HUES6 (cell line): ENCODE data around the gene AMBRA1.

Source experiments
- H3K27ac ChIP-seq: 2 replicates; pipeline ENCODE4 v1.7.0; 2013; ENCODE audit warnings: low read depth, mild to moderate bottlenecking, low read length, inconsistent platforms
- H3K27me3 ChIP-seq: 2 replicates; pipeline ENCODE4 v1.6.1; 2013; ENCODE audit warnings: low read length; ENCODE audit not compliant: control insufficient read depth, insufficient read depth
- H3K36me3 ChIP-seq: 2 replicates; pipeline ENCODE4 v1.6.1; 2013; ENCODE audit warnings: low read length; ENCODE audit not compliant: control insufficient read depth, insufficient read depth
- H3K4me1 ChIP-seq: 2 replicates; pipeline ENCODE4 v1.6.1; 2013; ENCODE audit warnings: low read length; ENCODE audit not compliant: control insufficient read depth, insufficient read depth
- H3K4me3 ChIP-seq: 2 replicates; pipeline ENCODE4 v1.5.1; 2013; ENCODE audit warnings: low read depth, low read length
- H3K9ac ChIP-seq: one replicate; pipeline ENCODE4 v1.6.1; 2013; ENCODE audit warnings: mild to moderate bottlenecking, low read length
- H3K9me3 ChIP-seq: 2 replicates; pipeline ENCODE4 v1.6.1; 2013; ENCODE audit warnings: low read depth, low read length; ENCODE audit not compliant: control insufficient read depth, insufficient read depth

AMBRA1 gene

DNA sequence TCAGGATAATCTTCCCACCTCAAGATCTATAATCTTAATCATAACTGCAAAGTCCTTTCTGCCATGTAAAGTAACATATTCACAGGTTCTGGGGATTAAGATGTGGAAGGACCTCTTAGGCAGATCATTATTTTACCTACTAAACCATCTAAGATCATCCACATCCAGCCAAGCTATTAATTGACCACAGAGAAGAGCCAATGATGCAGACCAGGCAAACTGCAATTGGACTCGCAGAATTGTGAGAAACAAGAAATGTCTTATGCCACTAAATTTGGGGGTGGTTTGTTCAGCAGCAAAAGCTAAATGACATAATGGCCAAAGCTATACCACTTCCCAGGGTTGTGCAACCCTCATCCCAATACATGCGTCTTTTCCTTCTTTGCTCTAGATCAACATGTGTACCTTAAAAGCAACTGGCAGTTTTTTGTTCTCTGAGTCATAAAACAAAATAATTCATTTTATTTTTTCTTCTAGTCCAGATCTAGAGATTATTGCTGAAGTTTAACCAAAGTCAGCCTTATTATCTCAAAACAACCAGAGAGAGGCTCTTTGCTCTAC is 113.6 kb downstream of the AMBRA1 start:
- no peaks in the 10 kb centered on the region for H3K4me1 ChIP-seq
- no peak overlapping the region for H3K27ac ChIP-seq
- no peak overlapping the region for H3K9ac ChIP-seq
- H3K4me3 ChIP-seq = no peak overlapping the region
- H3K9me3 ChIP-seq = no peaks in the 10 kb centered on the region
- no peaks in the 10 kb centered on the region for H3K27me3 ChIP-seq
- 0 out of 2 replicates have a peak, but pooled peaks cover 2% of the 10 kb centered on the region for H3K36me3 ChIP-seq

DNA sequence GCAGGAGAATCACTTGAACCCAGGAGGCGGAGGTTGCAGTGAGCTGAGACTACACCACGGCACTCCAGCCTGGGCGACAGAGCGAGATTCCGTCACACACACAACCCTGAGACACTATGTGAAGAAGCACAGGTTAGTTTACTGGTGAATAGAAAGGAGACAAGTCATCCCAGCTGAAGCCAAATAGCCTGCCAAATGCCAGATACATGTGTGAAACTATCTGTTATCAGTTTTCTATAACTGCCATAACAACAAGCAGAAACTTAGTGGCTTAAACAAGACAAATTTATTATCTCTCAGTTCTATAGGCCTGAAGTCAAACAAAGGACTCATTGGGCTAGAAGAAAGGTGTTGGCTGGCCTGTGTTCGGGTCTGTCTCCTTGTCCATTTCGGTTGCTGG is 114.2 kb downstream of the AMBRA1 start:
- no peaks in the 10 kb centered on the region for H3K27me3 ChIP-seq
- no peak overlapping the region for H3K27ac ChIP-seq
- H3K4me3 ChIP-seq = no peak overlapping the region
- no peaks in the 10 kb centered on the region for H3K9me3 ChIP-seq
- 0 out of 2 replicates have a peak, but pooled peaks cover 2% of the 10 kb centered on the region for H3K36me3 ChIP-seq
- no peak overlapping the region for H3K9ac ChIP-seq
- H3K4me1 ChIP-seq = no peaks in the 10 kb centered on the region

DNA sequence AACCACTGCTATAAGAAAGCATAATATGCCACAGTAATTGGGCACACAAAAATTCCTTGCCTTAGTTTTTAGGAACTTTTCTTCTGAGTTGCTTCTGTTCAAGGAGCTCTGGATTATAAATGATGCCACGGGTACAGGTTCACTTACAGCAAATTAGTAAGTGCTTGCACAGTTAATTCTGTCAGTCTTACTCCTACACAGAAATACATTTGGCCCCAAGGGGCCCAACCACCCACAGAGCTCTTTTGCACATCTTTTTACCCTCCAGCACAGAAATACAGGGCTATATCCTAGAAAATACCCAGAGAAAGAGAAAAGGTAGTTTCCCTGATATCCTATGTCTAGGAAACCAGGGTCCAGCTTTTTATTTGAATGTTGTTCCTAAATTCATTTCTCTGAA is 115.6 kb downstream of the AMBRA1 start:
- no peak overlapping the region for H3K27ac ChIP-seq
- no peaks in the 10 kb centered on the region for H3K4me1 ChIP-seq
- H3K27me3 ChIP-seq = no peaks in the 10 kb centered on the region
- H3K9me3 ChIP-seq = no peaks in the 10 kb centered on the region
- H3K36me3 ChIP-seq = 0 out of 2 replicates have a peak, but pooled peaks cover 2% of the 10 kb centered on the region
- no peak overlapping the region for H3K9ac ChIP-seq
- H3K4me3 ChIP-seq = no peak overlapping the region

DNA sequence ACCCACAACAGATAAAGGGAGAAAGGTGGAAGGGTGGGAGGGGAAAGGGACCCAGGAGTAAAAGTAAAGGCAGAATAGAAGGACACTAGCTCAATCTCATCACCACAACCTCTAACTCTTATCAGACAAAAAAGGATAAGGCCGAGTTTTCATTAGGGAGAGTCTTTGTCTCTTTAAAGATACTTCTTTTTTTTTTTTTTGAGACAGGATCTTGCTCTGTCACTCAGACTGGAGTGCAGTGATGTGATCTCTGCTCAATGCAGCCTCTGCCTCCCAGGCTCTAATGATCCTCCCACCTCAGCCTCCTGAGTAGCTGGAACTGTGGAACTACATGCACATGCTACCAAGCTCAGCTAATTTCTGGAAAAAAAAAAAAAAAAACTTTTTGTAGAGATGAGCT is 116.7 kb downstream of the AMBRA1 start:
- Histone ChIP-seq H3K4me1 (no peaks in the 10 kb centered on the region), H3K9ac (no peak overlapping the region), H3K4me3 (no peak overlapping the region), H3K36me3 (no peaks in the 10 kb centered on the region), H3K9me3 (no peaks in the 10 kb centered on the region), H3K27ac (no peak overlapping the region), H3K27me3 (no peaks in the 10 kb centered on the region)

- H3K27ac ChIP-seq = no peak overlapping the region
- H3K4me1 ChIP-seq = no peaks in the 10 kb centered on the region
Measured at GRCh38 chr11:46475926-46476545, 117.8 kb downstream of the AMBRA1 start.

DNA sequence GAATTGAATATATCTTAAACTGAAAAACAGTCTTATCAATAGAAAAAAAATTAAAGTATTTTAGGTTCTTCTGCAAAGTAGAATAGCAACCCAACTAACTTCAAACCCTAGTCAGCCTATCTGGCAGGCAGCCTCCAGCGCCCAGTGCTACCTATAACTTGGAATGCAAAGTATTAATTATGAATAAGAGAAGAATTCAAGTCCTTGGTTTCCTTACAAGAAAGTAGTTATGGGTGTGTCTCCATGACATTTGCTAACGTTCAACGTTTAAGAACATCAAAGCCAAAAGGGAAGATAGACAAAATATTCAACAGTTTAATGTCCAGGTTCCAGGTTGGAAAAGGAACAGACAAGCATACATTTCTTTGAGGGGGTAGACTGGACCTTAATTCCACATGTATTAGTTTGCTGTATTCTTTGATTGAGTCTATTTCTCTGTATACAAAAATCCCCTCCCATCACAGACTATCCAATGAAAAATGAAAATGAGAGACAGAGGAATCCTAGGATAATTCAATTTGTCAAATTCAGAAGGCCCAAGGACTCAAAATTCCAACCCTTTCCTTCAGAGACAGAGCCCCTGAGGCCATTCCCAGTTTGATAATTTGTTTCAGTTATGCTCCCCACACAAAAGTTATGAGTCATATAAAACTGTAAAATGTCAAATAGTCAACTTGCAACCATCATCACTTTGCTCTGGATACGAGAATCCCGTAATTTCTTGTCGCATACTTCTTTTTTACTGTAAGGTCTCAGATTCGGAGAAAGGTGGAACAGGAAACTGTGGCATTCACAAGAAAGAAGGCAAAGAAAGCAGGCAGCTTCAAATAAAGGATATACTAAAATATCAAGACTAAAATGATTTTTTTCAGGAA is 118.5 kb downstream of the AMBRA1 start:
- no peak overlapping the region for H3K4me3 ChIP-seq
- no peaks in the 10 kb centered on the region for H3K27me3 ChIP-seq
- H3K27ac ChIP-seq = no peak overlapping the region
- H3K9me3 ChIP-seq = no peaks in the 10 kb centered on the region
- no peaks in the 10 kb centered on the region for H3K36me3 ChIP-seq
- no peak overlapping the region for H3K9ac ChIP-seq
- no peaks in the 10 kb centered on the region for H3K4me1 ChIP-seq

More at GRCh38 chr11:46475926-46476545, 117.8 kb downstream of the AMBRA1 start:
- Histone ChIP-seq H3K9ac (no peak overlapping the region), H3K4me3 (no peak overlapping the region), H3K27me3 (no peaks in the 10 kb centered on the region), H3K36me3 (no peaks in the 10 kb centered on the region), H3K9me3 (no peaks in the 10 kb centered on the region)

GRCh38 chr11:46472662-46472994 is 121.2 kb downstream of the AMBRA1 start:
- H3K9ac ChIP-seq = no peak overlapping the region
- H3K4me3 ChIP-seq = no peak overlapping the region
- no peaks in the 10 kb centered on the region for H3K9me3 ChIP-seq
- H3K27ac ChIP-seq = no peak overlapping the region
- no peaks in the 10 kb centered on the region for H3K4me1 ChIP-seq
- H3K27me3 ChIP-seq = no peaks in the 10 kb centered on the region
- H3K36me3 ChIP-seq = no peaks in the 10 kb centered on the region

- Histone ChIP-seq H3K27me3 (no peaks in the 10 kb centered on the region), H3K4me3 (no peak overlapping the region), H3K9me3 (no peaks in the 10 kb centered on the region), H3K27ac (no peak overlapping the region), H3K36me3 (no peaks in the 10 kb centered on the region), H3K9ac (no peak overlapping the region), H3K4me1 (no peaks in the 10 kb centered on the region)
Measured at GRCh38 chr11:46471943-46472661, 121.7 kb downstream of the AMBRA1 start.

DNA sequence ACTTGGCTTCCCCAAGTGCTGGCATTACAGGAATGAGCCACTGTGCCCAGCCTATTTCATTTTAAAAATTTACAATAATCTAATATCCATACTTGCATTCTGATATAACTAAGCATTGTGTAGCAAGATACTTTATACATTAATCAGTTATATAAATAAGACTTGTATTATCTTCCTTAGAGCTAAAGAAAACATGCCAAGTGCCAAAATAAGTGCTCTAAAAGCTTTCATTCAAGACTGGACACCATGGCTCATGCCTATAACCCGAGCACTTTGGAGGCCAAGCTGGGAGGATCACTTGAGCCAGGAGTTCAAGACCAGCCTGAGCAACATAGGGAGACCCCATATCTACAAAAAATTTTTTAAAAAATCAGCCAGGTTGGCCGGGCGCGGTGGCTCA is 123.9 kb downstream of the AMBRA1 start:
- no peak overlapping the region for H3K4me3 ChIP-seq
- no peaks in the 10 kb centered on the region for H3K36me3 ChIP-seq
- H3K4me1 ChIP-seq = peaks cover 8% of the 10 kb centered on the region
- H3K9me3 ChIP-seq = no peaks in the 10 kb centered on the region
- H3K27ac ChIP-seq = no peak overlapping the region
- H3K9ac ChIP-seq = no peak overlapping the region
- no peaks in the 10 kb centered on the region for H3K27me3 ChIP-seq

DNA sequence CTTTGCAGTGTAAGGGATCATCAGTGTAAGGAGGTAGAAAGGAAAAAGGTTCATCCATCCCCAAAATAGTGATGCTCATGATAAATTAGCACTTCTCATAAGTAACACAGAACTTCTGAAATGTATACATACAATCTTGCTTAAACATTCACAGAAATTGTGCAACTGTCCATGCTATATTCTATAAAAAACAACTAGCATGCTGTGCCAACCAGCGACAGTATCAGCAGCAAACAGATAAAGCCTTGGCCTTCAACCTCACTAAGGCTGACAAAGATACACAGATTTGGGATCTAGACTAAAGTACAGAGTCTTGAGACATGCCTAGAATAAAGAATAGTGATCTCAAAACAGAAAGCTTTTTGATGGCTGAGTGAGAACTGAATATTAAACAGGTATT is 128.1 kb downstream of the AMBRA1 start:
- Histone ChIP-seq H3K4me3 (no peak overlapping the region), H3K36me3 (no peaks in the 10 kb centered on the region), H3K9me3 (no peaks in the 10 kb centered on the region), H3K9ac (no peak overlapping the region), H3K4me1 (peaks cover 25% of the 10 kb centered on the region), H3K27ac (no peak overlapping the region), H3K27me3 (no peaks in the 10 kb centered on the region)
